SU-DHL-6 (cell line): ENCODE measurements around the gene CASK.

Experiments
- H2AFZ ChIP-seq: fragments of 200-600 bp; sonication (generic); 2 replicates; pipeline ENCODE4 v1.6.1; 2014; ENCODE audit warnings: low read depth, mild to moderate bottlenecking, moderate library complexity, mixed read lengths, antibody characterized with exemption, low read length; ENCODE audit not compliant: severe bottlenecking
- H3F3A ChIP-seq: fragments of 200-600 bp; shearing (Covaris generic); 2 replicates; pipeline ENCODE4 v1.6.0; 2016; ENCODE audit warnings: antibody characterized with exemption, mild to moderate bottlenecking; ENCODE audit not compliant: insufficient read depth
- H3K27ac ChIP-seq: fragments of 200-600 bp; sonication (generic); 2 replicates; pipeline ENCODE4 v1.5.1; 2016; ENCODE audit warnings: low read depth, mild to moderate bottlenecking, low read length, moderate library complexity, mixed read lengths
- H3K27me3 ChIP-seq: fragments of 200-600 bp; sonication (generic), shearing (Covaris generic); 2 replicates; pipeline ENCODE4 v1.6.0; 2014; ENCODE audit warnings: mild to moderate bottlenecking, low read length
- H3K36me3 ChIP-seq: fragments of 200-600 bp; sonication (generic); 2 replicates; pipeline ENCODE4 v1.6.1; 2014; ENCODE audit warnings: mild to moderate bottlenecking, low read length, mixed read lengths
- H3K4me2 ChIP-seq: fragments of 300-600, 200-600 bp; shearing (Covaris generic), sonication (generic); 2 replicates; pipeline ENCODE4 v1.6.0; 2014; ENCODE audit warnings: low read length, low read depth, mild to moderate bottlenecking; ENCODE audit not compliant: poor library complexity, severe bottlenecking
- H3K4me3 ChIP-seq: fragments of 200-600 bp; sonication (generic); 2 replicates; pipeline ENCODE4 v1.5.1; 2014; ENCODE audit warnings: antibody characterized with exemption, low read length, mild to moderate bottlenecking, mixed read lengths; ENCODE audit not compliant: insufficient read depth, poor library complexity, severe bottlenecking
- H3K79me2 ChIP-seq: fragments of 200-600 bp; sonication (generic); 2 replicates; pipeline ENCODE4 v1.6.1; 2014; ENCODE audit warnings: mild to moderate bottlenecking, low read length, moderate library complexity; ENCODE audit not compliant: insufficient read depth
- H3K9ac ChIP-seq: fragments of 200-600 bp; sonication (generic); 2 replicates; pipeline ENCODE4 v1.7.0; 2014; ENCODE audit warnings: mild to moderate bottlenecking, low read length
- H3K9me2 ChIP-seq: fragments of 200-600 bp; sonication (generic); replicated peaks from 2 replicates; pipeline ENCODE4 v1.6.1; 2014; ENCODE audit warnings: low read length; ENCODE audit not compliant: insufficient read depth
- H3K9me3 ChIP-seq: fragments of 200-600 bp; sonication (generic); 2 replicates; pipeline ENCODE4 v1.6.1; 2014; ENCODE audit warnings: low read length, mixed read lengths; ENCODE audit not compliant: insufficient read depth
- H4K20me1 ChIP-seq: fragments of 200-600 bp; sonication (generic); 2 replicates; pipeline ENCODE4 v1.6.1; 2014; ENCODE audit warnings: low read depth, mild to moderate bottlenecking, antibody characterized with exemption, low read length, moderate library complexity, mixed read lengths
- EZH2phosphoT487 ChIP-seq: fragments of 200-600 bp; sonication (generic), shearing (Covaris generic); conservative IDR thresholded peaks from 2 replicates; pipeline ENCODE4 v1.6.1; 2018; ENCODE audit warnings: mild to moderate bottlenecking, antibody characterized with exemption, low read length, moderate library complexity, mixed read lengths
- TF ChIP-seq, protein P1 (sequence below): fragments of 200-600 bp; sonication (generic); IDR thresholded peaks from one replicate; pipeline ENCODE4 v1.5.1; 2017; ENCODE audit warnings: antibody characterized with exemption, mild to moderate bottlenecking, low read length, moderate library complexity; ENCODE audit not compliant: insufficient read depth, poor library complexity, severe bottlenecking

Gene CASK

DNA sequence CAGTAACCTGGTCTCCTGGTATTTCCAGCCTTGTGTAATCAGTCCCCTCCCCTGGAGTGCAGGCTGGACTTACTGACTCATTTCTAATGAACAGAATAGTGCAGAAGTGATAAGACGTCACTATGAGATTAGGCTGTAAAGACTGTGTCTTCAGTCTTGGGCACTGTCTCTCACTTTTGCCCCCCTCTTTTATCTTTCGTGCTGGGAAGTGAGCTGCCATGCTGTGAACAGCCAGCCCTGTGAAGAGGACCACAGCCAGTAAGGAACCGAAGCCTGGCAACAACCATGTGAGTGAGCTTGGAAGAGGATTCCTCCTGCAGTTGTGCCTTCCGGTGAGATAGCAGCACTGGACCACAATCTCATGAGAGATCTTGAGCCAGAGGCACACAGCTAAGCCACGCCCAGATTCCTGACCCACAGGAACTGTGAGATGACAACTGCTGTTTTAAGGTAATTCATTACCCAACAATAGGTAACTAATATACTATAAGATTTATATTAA is 302.1 kb downstream of the CASK start:
- no peaks in the 10 kb centered on the region for H3K9me2 ChIP-seq
- H3F3A ChIP-seq: no peaks in the 10 kb centered on the region
- H4K20me1 ChIP-seq: no peaks in the 10 kb centered on the region
- H3K79me2 ChIP-seq: no peaks in the 10 kb centered on the region
- no peak overlapping the region for H3K4me2 ChIP-seq
- no peaks in the 10 kb centered on the region for H3K9me3 ChIP-seq
- H3K27ac ChIP-seq: no peak overlapping the region
- no peaks in the 10 kb centered on the region for H3K27me3 ChIP-seq
- H2AFZ ChIP-seq: no peak overlapping the region
- H3K9ac ChIP-seq: no peak overlapping the region
- no peaks in the 10 kb centered on the region for H3K36me3 ChIP-seq
- TF ChIP-seq, protein P1, sequence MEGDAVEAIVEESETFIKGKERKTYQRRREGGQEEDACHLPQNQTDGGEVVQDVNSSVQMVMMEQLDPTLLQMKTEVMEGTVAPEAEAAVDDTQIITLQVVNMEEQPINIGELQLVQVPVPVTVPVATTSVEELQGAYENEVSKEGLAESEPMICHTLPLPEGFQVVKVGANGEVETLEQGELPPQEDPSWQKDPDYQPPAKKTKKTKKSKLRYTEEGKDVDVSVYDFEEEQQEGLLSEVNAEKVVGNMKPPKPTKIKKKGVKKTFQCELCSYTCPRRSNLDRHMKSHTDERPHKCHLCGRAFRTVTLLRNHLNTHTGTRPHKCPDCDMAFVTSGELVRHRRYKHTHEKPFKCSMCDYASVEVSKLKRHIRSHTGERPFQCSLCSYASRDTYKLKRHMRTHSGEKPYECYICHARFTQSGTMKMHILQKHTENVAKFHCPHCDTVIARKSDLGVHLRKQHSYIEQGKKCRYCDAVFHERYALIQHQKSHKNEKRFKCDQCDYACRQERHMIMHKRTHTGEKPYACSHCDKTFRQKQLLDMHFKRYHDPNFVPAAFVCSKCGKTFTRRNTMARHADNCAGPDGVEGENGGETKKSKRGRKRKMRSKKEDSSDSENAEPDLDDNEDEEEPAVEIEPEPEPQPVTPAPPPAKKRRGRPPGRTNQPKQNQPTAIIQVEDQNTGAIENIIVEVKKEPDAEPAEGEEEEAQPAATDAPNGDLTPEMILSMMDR: no peak
- no peak for TF ChIP-seq EZH2phosphoT487
- no peak overlapping the region for H3K4me3 ChIP-seq

GRCh38 chrX:41619221-41619620 is 304.1 kb downstream of the CASK start:
- H3K79me2 ChIP-seq: no peaks in the 10 kb centered on the region
- H3K4me2 ChIP-seq: no peak overlapping the region
- no peaks in the 10 kb centered on the region for H3F3A ChIP-seq
- no peaks in the 10 kb centered on the region for H3K36me3 ChIP-seq
- H2AFZ ChIP-seq: no peak overlapping the region
- no peaks in the 10 kb centered on the region for H3K9me3 ChIP-seq
- no peaks in the 10 kb centered on the region for H3K9me2 ChIP-seq
- no peak overlapping the region for H3K27ac ChIP-seq
- no peak overlapping the region for H3K4me3 ChIP-seq
- no peak overlapping the region for H3K9ac ChIP-seq
- H3K27me3 ChIP-seq: no peaks in the 10 kb centered on the region
- TF ChIP-seq, protein P1: no peak
- no peak for TF ChIP-seq EZH2phosphoT487
- H4K20me1 ChIP-seq: no peaks in the 10 kb centered on the region

GRCh38 chrX:41616935-41617334 is 306.4 kb downstream of the CASK start:
- H2AFZ ChIP-seq: no peak overlapping the region
- H3F3A ChIP-seq: no peaks in the 10 kb centered on the region
- H3K27me3 ChIP-seq: no peaks in the 10 kb centered on the region
- no peaks in the 10 kb centered on the region for H3K9me3 ChIP-seq
- H3K9ac ChIP-seq: no peak overlapping the region
- TF ChIP-seq EZH2phosphoT487: no peak
- TF ChIP-seq, protein P1: no peak
- no peaks in the 10 kb centered on the region for H3K9me2 ChIP-seq
- no peaks in the 10 kb centered on the region for H3K79me2 ChIP-seq
- no peaks in the 10 kb centered on the region for H4K20me1 ChIP-seq
- no peak overlapping the region for H3K4me2 ChIP-seq
- H3K4me3 ChIP-seq: no peak overlapping the region
- no peaks in the 10 kb centered on the region for H3K36me3 ChIP-seq
- H3K27ac ChIP-seq: no peak overlapping the region
